Stimulated activated CD4-positive, alpha-beta T cell treated with anti-CD3 and anti-CD28 coated beads, Interleukin-4, amount 100 ng/mL, for 1 hour (primary cell): ENCODE measurements around the gene ANKRD28.
A peak's percentile ranks its signal among the peaks of the same experiment; 100 is the strongest.
"Not testable (repeated sequence)": the region's sequence is repeated elsewhere in the genome, so short reads cannot be mapped to it uniquely, and the experiment has no call there.

ENCODE experiments used
- DNase-seq: peaks from one replicate; pipeline ENCODE4 v3.0.0-alpha.2; 2020

ANKRD28 gene

GRCh38 chr3:15633766-15634598, 163.8 kb downstream of the ANKRD28 start:
- no peak for DNase-seq

- DNase-seq = no peak
Measured at GRCh38 chr3:15633159-15633558, 164.6 kb downstream of the ANKRD28 start.

DNA sequence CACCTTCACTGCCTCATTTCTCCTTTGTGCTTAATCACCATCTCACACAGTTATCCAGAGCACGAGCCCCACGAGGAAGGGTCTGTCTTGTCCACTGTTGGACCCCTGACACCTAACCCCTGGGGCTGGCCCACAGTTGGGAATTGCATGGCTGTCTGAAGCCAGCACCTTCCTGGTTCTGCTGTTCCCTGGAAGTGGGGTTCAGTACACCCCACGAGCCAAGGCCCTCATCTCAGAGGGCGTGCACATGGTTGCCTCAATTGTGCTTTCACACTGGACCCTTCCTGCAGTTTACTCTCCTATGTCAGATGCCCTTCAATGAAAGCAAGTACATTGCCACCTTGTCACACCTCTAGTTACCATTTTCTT, 165.6 kb downstream of the ANKRD28 start:
- DNase-seq = no peak

GRCh38 chr3:15631426-15632211, 166.2 kb downstream of the ANKRD28 start:
- no peak for DNase-seq

DNA sequence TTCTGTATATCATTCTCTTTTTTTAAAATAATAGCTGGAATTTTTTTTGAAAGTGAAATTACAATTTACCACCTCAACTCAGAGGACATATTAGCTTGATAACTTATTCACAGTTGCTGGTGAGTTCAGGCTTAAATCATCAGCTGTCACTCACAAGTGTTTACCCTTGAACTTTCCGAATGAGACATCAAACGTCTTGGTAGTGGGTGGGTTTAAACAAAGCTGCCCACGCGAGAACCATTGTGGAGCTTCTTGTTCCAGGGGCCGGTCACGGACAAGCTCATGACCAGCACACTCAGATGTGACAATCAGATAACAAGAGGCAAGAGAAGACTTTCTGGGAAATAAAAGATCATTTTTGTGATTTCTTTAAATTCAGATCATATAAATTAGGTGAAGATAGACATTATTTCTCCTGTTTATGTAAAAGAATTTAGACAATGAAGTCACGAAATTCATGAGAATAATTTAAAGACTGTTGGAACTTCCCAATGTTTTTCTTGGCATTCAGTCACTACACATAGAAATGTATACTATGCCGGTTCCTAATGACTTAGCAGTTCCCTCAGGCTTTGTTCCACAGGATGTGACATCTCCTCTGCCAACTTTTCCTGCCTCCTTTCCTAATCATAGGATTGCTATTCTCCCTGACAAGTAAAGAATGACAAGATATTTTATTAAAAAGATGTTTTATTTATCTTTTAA, 167.0 kb downstream of the ANKRD28 start:
- peak; percentile 23 for DNase-seq

GRCh38 chr3:15629860-15630597, 167.8 kb downstream of the ANKRD28 start:
- DNase-seq = peak; percentile 40

- no peak for DNase-seq
Measured at GRCh38 chr3:15628967-15629366, 168.8 kb downstream of the ANKRD28 start.

DNA sequence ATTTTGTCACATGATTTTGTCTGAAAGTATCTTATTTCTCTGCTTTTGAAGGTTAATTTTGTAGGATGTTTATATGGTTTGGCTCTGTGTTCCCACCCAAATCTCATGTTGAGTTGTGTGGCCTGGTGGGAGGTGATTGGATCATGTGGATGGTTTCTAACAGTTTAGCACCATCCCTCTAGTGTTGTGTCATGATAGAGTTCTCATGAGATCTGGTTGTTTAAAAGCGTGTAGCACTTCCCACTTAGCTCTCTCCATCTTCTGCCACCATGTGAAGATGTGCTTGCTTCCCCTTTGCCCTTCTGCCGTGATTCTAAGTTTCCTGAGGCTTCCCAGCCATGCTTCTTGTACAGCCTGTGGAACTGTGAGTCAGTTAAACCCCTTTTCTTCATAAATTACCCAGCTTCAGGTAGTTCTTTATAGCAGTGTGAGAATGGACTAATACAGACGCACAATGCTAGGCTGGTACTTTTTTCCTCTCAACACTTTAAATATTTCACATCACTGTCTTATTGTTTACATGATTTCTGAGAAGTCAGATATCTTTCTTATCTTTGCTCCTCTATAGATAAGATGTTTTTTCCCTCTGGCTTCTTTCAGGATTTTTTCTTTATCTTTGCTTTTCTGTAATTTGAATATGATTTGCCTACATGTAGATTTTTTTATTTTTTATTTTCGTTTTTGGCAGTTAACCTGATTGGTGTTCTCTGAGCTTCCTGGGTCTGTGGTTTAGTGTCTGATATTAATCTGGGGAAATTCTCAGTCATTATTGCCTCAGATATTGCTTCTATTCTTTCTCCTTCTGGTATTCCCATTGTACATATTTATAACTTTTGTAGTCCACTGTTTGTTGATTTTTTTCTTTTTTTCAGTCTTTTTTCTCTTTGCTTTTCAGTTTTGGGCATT, 174.0 kb downstream of the ANKRD28 start:
- DNase-seq = no peak

DNA sequence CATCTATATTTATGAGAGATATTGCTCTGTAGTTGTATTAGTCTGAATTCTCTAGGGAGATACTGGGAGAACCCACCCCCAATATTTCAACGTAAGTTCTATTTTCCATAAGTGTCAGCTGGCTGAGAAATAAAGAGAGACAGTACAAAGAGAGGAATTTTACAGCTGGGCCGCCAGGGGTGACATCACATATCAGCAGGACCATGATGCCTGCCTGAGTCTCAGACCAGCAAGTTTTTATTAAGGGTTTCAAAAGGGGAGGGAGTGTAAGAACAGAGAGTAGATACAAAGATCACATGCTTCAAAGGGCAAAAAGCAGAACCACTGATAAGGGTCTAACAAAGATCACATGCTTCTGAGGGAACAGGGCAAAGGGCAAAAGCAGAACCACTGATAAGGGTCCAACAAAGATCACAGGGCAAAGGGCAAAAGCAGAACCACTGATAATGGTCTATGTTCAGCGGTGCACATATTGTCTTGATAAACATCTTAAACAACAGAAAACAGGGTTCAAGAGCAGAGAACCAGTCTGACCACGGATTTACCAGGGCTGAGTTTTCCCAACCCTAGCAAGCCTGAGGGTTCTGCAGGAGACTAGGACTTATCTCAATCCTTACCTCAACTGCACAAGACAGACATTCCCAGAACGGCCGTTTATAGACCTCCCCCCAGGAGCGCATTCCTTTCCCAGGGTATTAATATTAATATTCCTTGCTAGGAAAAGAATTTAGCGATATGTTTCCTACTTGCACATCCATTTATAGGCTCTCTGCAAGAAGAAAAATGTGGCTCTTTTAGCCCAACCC, 177.9 kb downstream of the ANKRD28 start:
- not testable (repeated sequence) for DNase-seq
